A549 (cell line): ENCODE measurements around the gene LRFN4. TPM values are rescaled to one million over a fixed set of nuclear protein-coding genes. Genes with fewer than 3 reads are reported as not detected.

Source experiments
- ATAC-seq, 2 experiments: fragments of 200-7000 bp in 1 of 2; fragments of >200 bp in 1 of 2; cut with Nextera tagmentation in 1 of 2; cut with Tn5 transposase in 1 of 2; 3 replicates each; pipeline versions ENCODE4 v1.8.0 to v1.9.1; 2018 to 2020; ENCODE audit warnings: mild to moderate bottlenecking in 1 of 2, moderate library complexity in 1 of 2
- CTCF ChIA-PET: fragments of 300-600 bp; sonication (Branson Sonifier 250); formaldehyde crosslinking; extraction: SDS; loops from one replicate; lab custom pipeline; 2021; ENCODE audit warnings: antibody characterized with exemption, inconsistent platforms; lab: Yijun Ruan, JAX
- POLR2A ChIA-PET: fragments of 350-600 bp; formaldehyde crosslinking; extraction: SDS; loops from one replicate; lab custom pipeline; 2021; ENCODE audit warnings: antibody characterized with exemption, inconsistent platforms; lab: Yijun Ruan, JAX
- DNase-seq, 2 experiments: peaks; one replicate each; pipeline versions ENCODE4 v3.0.0 to v3.0.0-alpha.2; 2011 to 2016; ENCODE audit warnings: low read depth in 1 of 2, low spot score in 1 of 2
- FAIRE-seq: peaks from 2 replicates; lab custom pipeline; 2011; peaks lifted over from hg19 to GRCh38; lab: Jason Lieb, UNC
- H3K27ac ChIP-seq, 2 experiments: fragments of >200 bp; sonication (Bioruptor Twin); formaldehyde crosslinking; 3 replicates each; pipeline ENCODE4 v1.5.1; 2016 to 2017
- H3K4me1 ChIP-seq: fragments of >200 bp; sonication (Bioruptor Twin); formaldehyde crosslinking; 3 replicates; pipeline ENCODE4 v1.6.1; 2016
- H3K4me2 ChIP-seq: fragments of >200 bp; sonication (Bioruptor Twin); formaldehyde crosslinking; 3 replicates; pipeline ENCODE4 v1.6.1; 2016
- H3K4me3 ChIP-seq: fragments of >200 bp; sonication (Bioruptor Twin); formaldehyde crosslinking; 3 replicates; pipeline ENCODE4 v1.5.1; 2016
- H3K9me3 ChIP-seq: fragments of >200 bp; sonication (Bioruptor Twin); formaldehyde crosslinking; 3 replicates; pipeline ENCODE4 v1.6.1; 2016
- ATOH8 ChIP-seq: fragments of 250-450 bp; sonication (Bioruptor Pico); IDR thresholded peaks from 2 replicates; pipeline ENCODE4 v1.5.0; 2020; ENCODE audit warnings: low read depth, mild to moderate bottlenecking, moderate library complexity
- BCL3 ChIP-seq: fragments of >200 bp; sonication (Bioruptor Twin); formaldehyde crosslinking; IDR thresholded peaks from 3 replicates; pipeline ENCODE4 v1.6.1; 2016
- BHLHE40 ChIP-seq: IDR thresholded peaks from 2 replicates; pipeline ENCODE4 v1.6.1; 2012; ENCODE audit warnings: low read depth, low read length, inconsistent platforms
- CBX8 ChIP-seq: fragments of 200-600 bp; sonication (generic); IDR thresholded peaks from 2 replicates; pipeline ENCODE4 v1.6.1; 2016
- CHD2 ChIP-seq: fragments of 150-350 bp; IDR thresholded peaks from 2 replicates; pipeline ENCODE4 v1.6.1; 2014; ENCODE audit warnings: low read length; ENCODE audit not compliant: partially characterized antibody
- EHMT2 ChIP-seq: fragments of 200-600 bp; sonication (generic); IDR thresholded peaks from 2 replicates; pipeline ENCODE4 v1.6.1; 2016; ENCODE audit warnings: antibody characterized with exemption, low read depth, mild to moderate bottlenecking, moderate library complexity
- ESRRA ChIP-seq: fragments of 150-350 bp; IDR thresholded peaks from 2 replicates; pipeline ENCODE4 v1.6.1; 2014; ENCODE audit warnings: mild to moderate bottlenecking, low read length, borderline replicate concordance
- GATA3 ChIP-seq: IDR thresholded peaks from 2 replicates; pipeline ENCODE4 v1.6.1; 2012; ENCODE audit warnings: borderline replicate concordance
- HMGXB4 ChIP-seq: fragments of 250-450 bp; sonication (Bioruptor Pico); IDR thresholded peaks from 2 replicates; pipeline ENCODE4 v1.5.0; 2021; ENCODE audit warnings: mild to moderate bottlenecking, moderate library complexity, borderline replicate concordance
- HOXA7 ChIP-seq: fragments of 250-450 bp; sonication (Bioruptor Pico); IDR thresholded peaks from 2 replicates; pipeline ENCODE4 v1.5.0; 2020; ENCODE audit warnings: mild to moderate bottlenecking, moderate library complexity
- HOXB13 ChIP-seq: fragments of 250-450 bp; sonication (Bioruptor Pico); IDR thresholded peaks from 2 replicates; pipeline ENCODE4 v1.5.0; 2020; ENCODE audit warnings: low read depth, mild to moderate bottlenecking, moderate library complexity
- HOXB5 ChIP-seq: fragments of 250-450 bp; sonication (Bioruptor Pico); IDR thresholded peaks from 2 replicates; pipeline ENCODE4 v1.5.0; 2020; ENCODE audit warnings: mild to moderate bottlenecking, moderate library complexity
- JUNB ChIP-seq: fragments of >200 bp; sonication (Bioruptor Twin); formaldehyde crosslinking; IDR thresholded peaks from 2 replicates; pipeline ENCODE4 v1.6.1; 2016
- KDM1A ChIP-seq: fragments of 200-600 bp; sonication (generic); IDR thresholded peaks from 2 replicates; pipeline ENCODE4 v1.6.1; 2016; ENCODE audit warnings: low read depth, mild to moderate bottlenecking
- KDM5A ChIP-seq: fragments of 200-600 bp; sonication (generic); IDR thresholded peaks from 2 replicates; pipeline ENCODE4 v1.6.1; 2016; ENCODE audit warnings: antibody characterized with exemption, mild to moderate bottlenecking
- MAFK ChIP-seq: fragments of 450-650 bp; IDR thresholded peaks from 2 replicates; pipeline ENCODE4 v1.6.1; 2014; ENCODE audit not compliant: partially characterized antibody
- MAZ ChIP-seq: fragments of 150-350 bp; IDR thresholded peaks from 2 replicates; pipeline ENCODE4 v1.6.1; 2014; ENCODE audit warnings: antibody characterized with exemption, low read depth, low read length, borderline replicate concordance
- PHF8 ChIP-seq: fragments of 200-600 bp; sonication (generic); IDR thresholded peaks from 2 replicates; pipeline ENCODE4 v1.6.1; 2016; ENCODE audit warnings: low read depth, mild to moderate bottlenecking, antibody characterized with exemption, moderate library complexity, borderline replicate concordance
- POLR2A ChIP-seq: IDR thresholded peaks from 2 replicates; pipeline ENCODE4 v1.6.1; 2012; ENCODE audit warnings: mild to moderate bottlenecking, low read length
- RCOR1 ChIP-seq: fragments of 150-350 bp; IDR thresholded peaks from 2 replicates; pipeline ENCODE4 v1.6.1; 2014; ENCODE audit warnings: antibody characterized with exemption, low read length, low read depth
- REST ChIP-seq: fragments of 200-600 bp; sonication (generic); IDR thresholded peaks from 2 replicates; pipeline ENCODE4 v1.6.1; 2016; ENCODE audit warnings: antibody characterized with exemption, mild to moderate bottlenecking, moderate library complexity
- SMC3 ChIP-seq: fragments of >200 bp; sonication (Bioruptor Twin); formaldehyde crosslinking; IDR thresholded peaks from 3 replicates; pipeline ENCODE4 v1.6.1; 2018; ENCODE audit warnings: inconsistent platforms
- TP53 ChIP-seq: fragments of 250-450 bp; sonication (Bioruptor Pico); IDR thresholded peaks from 2 replicates; pipeline ENCODE4 v1.5.0; 2021; ENCODE audit warnings: mild to moderate bottlenecking, moderate library complexity
- ZC3H11A ChIP-seq: fragments of 450-650 bp; IDR thresholded peaks from 2 replicates; pipeline ENCODE4 v1.6.1; 2014; ENCODE audit warnings: antibody characterized with exemption, mild to moderate bottlenecking
- WGBS: methylation state at CpG from one replicate; pipeline ENCODE4 v1.1.6; 2017; ENCODE audit errors: missing lambda C conversion rate; 5-methylcytosine and 5-hydroxymethylcytosine counted together
- polyA plus RNA-seq, 4 experiments: library from polyadenylated mRNA; depleted of rRNA in 3 of 4; stranded (reverse); fragments of >200 nt; fragmentation: RNase III in 1 of 4; extraction: RNeasy Plus Mini Kit Qiagen cat#74134 plus additional on column Dnase treatment in 1 of 4; gene quantifications; 2 replicates in 3 of 4; 3 replicates in 1 of 4; pipeline ENCODE4 v1.2.3, GENCODE V29; 2011 to 2017
- TF ChIP-seq, protein P1 (sequence below): IDR thresholded peaks from 2 replicates; pipeline ENCODE4 v1.6.1; 2012
- TF ChIP-seq, protein P2 (sequence below): fragments of 450-650 bp; IDR thresholded peaks from 2 replicates; pipeline ENCODE4 v1.6.1; 2014; ENCODE audit warnings: antibody characterized with exemption

Gene LRFN4
- polyA plus RNA-seq, 2 of the 4 experiments (the other 2 are of a cell fraction), result 8.8 to 50.0 TPM

DNA sequence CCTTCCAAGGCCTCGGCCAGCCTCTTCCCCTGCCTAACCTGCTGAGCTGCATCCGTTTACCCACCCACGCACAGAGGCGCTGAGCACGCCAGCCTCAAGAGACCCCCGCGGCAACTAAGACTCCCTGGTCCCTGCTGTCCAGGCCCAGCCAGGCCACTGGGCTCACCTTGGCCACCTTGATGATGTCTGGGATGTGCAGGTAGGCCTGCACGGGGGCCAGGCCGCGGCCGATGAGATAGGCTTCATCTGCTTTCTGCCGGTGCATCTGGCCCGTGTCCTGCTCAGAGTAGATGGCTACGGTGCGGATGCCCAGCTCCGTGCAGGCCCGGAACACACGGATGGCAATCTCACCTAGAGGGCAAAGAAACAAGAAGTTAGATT, 14.6 kb downstream of the LRFN4 start:
- TF ChIP-seq PHF8, result no peak
- TF ChIP-seq POLR2A, result no peak
- no peak for TF ChIP-seq GATA3
- TF ChIP-seq ATOH8 (CRISPR knock-in tag), result no peak
- TF ChIP-seq ZC3H11A, result no peak
- no peak for TF ChIP-seq BHLHE40
- no peak for TF ChIP-seq MAZ
- no peak for TF ChIP-seq EHMT2
- TF ChIP-seq KDM5A, result no peak
- no peak for TF ChIP-seq JUNB
- TF ChIP-seq KDM1A, result no peak
- TF ChIP-seq, protein P1, sequence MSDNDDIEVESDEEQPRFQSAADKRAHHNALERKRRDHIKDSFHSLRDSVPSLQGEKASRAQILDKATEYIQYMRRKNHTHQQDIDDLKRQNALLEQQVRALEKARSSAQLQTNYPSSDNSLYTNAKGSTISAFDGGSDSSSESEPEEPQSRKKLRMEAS, result no peak
- TF ChIP-seq CHD2, result no peak
- TF ChIP-seq HOXB5 (CRISPR knock-in tag), result no peak
- TF ChIP-seq BCL3, result no peak
- TF ChIP-seq HOXB13 (CRISPR knock-in tag), result no peak
- DNase-seq (no peak), ATAC-seq (no peak), FAIRE-seq (no peak)
- ChIA-PET POLR2A (no interaction called here), CTCF (interaction anchor here (2.7 to 11.6 kb wide), 2 partner anchors 11 to 104 kb away, joined by 13 to 135 read pairs; partner anchors contain the start of gene C11orf86)
- Histone ChIP-seq H3K27ac (no peak overlapping the region), H3K4me1 (peaks cover 11% of the 10 kb centered on the region), H3K4me2 (no peak overlapping the region), H3K4me3 (no peak overlapping the region), H3K9me3 (no peaks in the 10 kb centered on the region)
- WGBS, result 94% methylated on average over 17 of the region's 18 CpGs

- ChIA-PET POLR2A (no interaction called here), CTCF (interaction anchor here (11.6 kb wide), 1 partner anchor 9 kb away, joined by 135 read pairs; no protein-coding TSS in a partner anchor)
- Histone ChIP-seq H3K4me3 (no peak overlapping the region), H3K4me2 (no peak overlapping the region), H3K4me1 (peaks cover 33% of the 10 kb centered on the region), H3K27ac (peak overlapping the region in 1 of 2 experiments; percentile 62; a peak in 3 of 6 replicates), H3K9me3 (no peaks in the 10 kb centered on the region)
- no peak for TF ChIP-seq SMC3
- no peak for TF ChIP-seq ZC3H11A
- TF ChIP-seq ESRRA, result no peak
- TF ChIP-seq CBX8, result no peak
- TF ChIP-seq RCOR1, result no peak
- peak; percentile 53 for TF ChIP-seq MAFK
- TF ChIP-seq, protein P2, sequence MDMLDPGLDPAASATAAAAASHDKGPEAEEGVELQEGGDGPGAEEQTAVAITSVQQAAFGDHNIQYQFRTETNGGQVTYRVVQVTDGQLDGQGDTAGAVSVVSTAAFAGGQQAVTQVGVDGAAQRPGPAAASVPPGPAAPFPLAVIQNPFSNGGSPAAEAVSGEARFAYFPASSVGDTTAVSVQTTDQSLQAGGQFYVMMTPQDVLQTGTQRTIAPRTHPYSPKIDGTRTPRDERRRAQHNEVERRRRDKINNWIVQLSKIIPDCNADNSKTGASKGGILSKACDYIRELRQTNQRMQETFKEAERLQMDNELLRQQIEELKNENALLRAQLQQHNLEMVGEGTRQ, result no peak
- 89% methylated on average over 6 of the region's 6 CpGs for WGBS
- FAIRE-seq (no peak), ATAC-seq (no peak), DNase-seq (no peak)
Measured at GRCh38 chr11:66874232-66874631, 17.4 kb downstream of the LRFN4 start.

GRCh38 chr11:66875378-66875777, 18.5 kb downstream of the LRFN4 start:
- ATAC-seq (0 out of 6 replicates have a peak, but pooled peaks of 1 of the 2 experiments have one; percentile 4), DNase-seq (no peak), FAIRE-seq (no peak)
- H3K27ac ChIP-seq, result peak overlapping the region in 1 of 2 experiments; percentile 62; a peak in 3 of 6 replicates
- no peak overlapping the region for H3K4me2 ChIP-seq
- H3K4me3 ChIP-seq, result no peak overlapping the region
- ChIA-PET CTCF (interaction anchor here (1.2 kb wide), 1 partner anchor 8 kb away, joined by 5 read pairs; no protein-coding TSS in a partner anchor), POLR2A (no interaction called here)
- H3K4me1 ChIP-seq, result peaks cover 42% of the 10 kb centered on the region
- no peaks in the 10 kb centered on the region for H3K9me3 ChIP-seq
- WGBS, result 88% methylated on average over 13 of the region's 13 CpGs
- TF ChIP-seq HMGXB4 (CRISPR knock-in tag), result no peak
- no peak for TF ChIP-seq REST
- no peak for TF ChIP-seq HOXB5 (CRISPR knock-in tag)
- no peak for TF ChIP-seq ATOH8 (CRISPR knock-in tag)
- TF ChIP-seq HOXA7 (CRISPR knock-in tag), result no peak
- TF ChIP-seq TP53 (CRISPR knock-in tag), result no peak
